Activated naive CD4-positive, alpha-beta T cell treated with anti-CD3 and anti-CD28 coated beads, Interleukin-2, amount 50 U/mL, for 16 hours (primary cell): ENCODE measurements around the gene SLX4IP.

Experiments
- DNase-seq: peaks from one replicate; pipeline ENCODE4 v3.0.0-alpha.2; 2020

SLX4IP gene

GRCh38 chr20:10554285-10554684, 119.2 kb downstream of the SLX4IP start:
- DNase-seq, result no peak

- no peak for DNase-seq
Measured at GRCh38 chr20:10555393-10555792, 120.3 kb downstream of the SLX4IP start.

- no peak for DNase-seq
Measured at GRCh38 chr20:10555865-10556308, 120.8 kb downstream of the SLX4IP start.

- DNase-seq, result no peak
Measured at GRCh38 chr20:10556519-10557083, 121.5 kb downstream of the SLX4IP start.

- DNase-seq, result no peak
Measured at GRCh38 chr20:10557685-10558084, 122.6 kb downstream of the SLX4IP start.

GRCh38 chr20:10558635-10559187, 123.6 kb downstream of the SLX4IP start:
- DNase-seq, result no peak

GRCh38 chr20:10559266-10559665, 124.2 kb downstream of the SLX4IP start:
- DNase-seq, result no peak

GRCh38 chr20:10560686-10561085, 125.6 kb downstream of the SLX4IP start:
- DNase-seq, result no peak

- no peak for DNase-seq
Measured at GRCh38 chr20:10561302-10561701, 126.2 kb downstream of the SLX4IP start.

- DNase-seq, result no peak
Measured at GRCh38 chr20:10562899-10563298, 127.8 kb downstream of the SLX4IP start.

- DNase-seq, result no peak
Measured at GRCh38 chr20:10563935-10564492, 128.9 kb downstream of the SLX4IP start.

GRCh38 chr20:10565191-10565921, 130.3 kb downstream of the SLX4IP start:
- DNase-seq, result no peak

GRCh38 chr20:10565922-10566897, 131.1 kb downstream of the SLX4IP start:
- no peak for DNase-seq

- DNase-seq, result no peak
Measured at GRCh38 chr20:10568032-10568431, 132.9 kb downstream of the SLX4IP start.

GRCh38 chr20:10571313-10571815, 136.3 kb downstream of the SLX4IP start:
- no peak for DNase-seq

- no peak for DNase-seq
Measured at GRCh38 chr20:10572853-10573252, 137.7 kb downstream of the SLX4IP start.

- no peak for DNase-seq
Measured at GRCh38 chr20:10573273-10573950, 138.3 kb downstream of the SLX4IP start.

- no peak for DNase-seq
Measured at GRCh38 chr20:10573951-10574339, 138.8 kb downstream of the SLX4IP start.

GRCh38 chr20:10576411-10577090, 141.4 kb downstream of the SLX4IP start:
- DNase-seq, result no peak

- DNase-seq, result no peak
Measured at GRCh38 chr20:10577648-10578047, 142.5 kb downstream of the SLX4IP start.

- no peak for DNase-seq
Measured at GRCh38 chr20:10578607-10579006, 143.5 kb downstream of the SLX4IP start.
